DOHH2 (cell line): ENCODE results near the gene DELE1.

Experiments
- CTCF ChIP-seq: fragments of 200-600 bp; sonication (generic); IDR thresholded peaks from one replicate; pipeline ENCODE4 v1.5.1; 2014; ENCODE audit warnings: antibody characterized with exemption, mild to moderate bottlenecking, low read depth, low read length; ENCODE audit not compliant: poor library complexity, severe bottlenecking
- EZH2phosphoT487 ChIP-seq: fragments of 200-600 bp; sonication (generic); IDR thresholded peaks from 2 replicates; pipeline ENCODE4 v1.6.1; 2017; ENCODE audit warnings: borderline replicate concordance, mild to moderate bottlenecking, antibody characterized with exemption, low read length, moderate library complexity, mixed read lengths

GRCh38 chr5:141906972-141907371 lies 16.7 kb upstream of the DELE1 start:
- TF ChIP-seq CTCF (no peak), EZH2phosphoT487 (no peak)
